ENCODE measurements around the gene SLC16A6.

GRCh38 chr17:68289936-68290267 lies 1.0 kb downstream of the SLC16A6 start:
- no peak for TF ChIP-seq CTCF (IDR thresholded peaks at IDR 0.05)
- TF ChIP-seq POLR2A (IDR thresholded peaks at IDR 0.05) = no peak

Data from adrenal gland (tissue), 5 donors.